Measurements from ENCODE around the gene OOSP1. TPM values are rescaled to one million over a fixed set of nuclear protein-coding genes. Genes with fewer than 3 reads are reported as not detected.

OOSP1 gene
- polyA plus RNA-seq, 1 donor (not counting 4 experiments of a cell fraction or from before 2014, with no cell fraction given): not detected

DNA sequence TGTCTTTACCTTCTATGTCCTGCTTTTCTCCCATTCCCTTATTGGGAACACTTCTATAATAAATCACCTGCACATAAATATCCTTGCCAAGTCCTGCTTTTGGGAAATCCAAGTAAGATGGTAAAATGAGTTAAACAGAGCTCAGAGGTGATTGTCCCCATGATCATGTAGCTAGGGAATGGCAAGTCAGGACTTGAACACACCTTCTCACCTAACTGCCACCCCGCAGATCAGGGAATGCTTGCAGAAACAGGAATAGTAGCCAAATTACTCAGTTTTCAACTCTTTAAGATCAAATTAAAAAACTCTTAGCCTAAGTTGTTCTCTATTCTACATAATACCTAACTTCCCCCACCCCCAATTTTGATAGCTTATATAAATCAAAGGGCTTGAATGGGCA lies 43.6 kb upstream of the OOSP1 start:
- peaks cover 9% of the 10 kb centered on the region for H3K4me1 ChIP-seq (ENCODE audit: control insufficient read depth, extremely low read depth, insufficient read depth, low read length)
- H4K20me1 ChIP-seq (ENCODE audit: control insufficient read depth, extremely low read depth, insufficient read depth, low read length): no peaks in the 10 kb centered on the region
- no peaks in the 10 kb centered on the region for H3K9me3 ChIP-seq (ENCODE audit: control insufficient read depth, low read depth, low read length)
- no peak overlapping the region for H3K4me3 ChIP-seq (ENCODE audit: control insufficient read depth in 2 of 3, extremely low read depth in 1 of 3, insufficient read depth in 2 of 3, low read depth in 1 of 3, low read length in 3 of 3)
- H3K9ac ChIP-seq (ENCODE audit: control insufficient read depth, extremely low read depth, insufficient read depth, low read length): no peak overlapping the region
- H3K4me2 ChIP-seq (ENCODE audit: control insufficient read depth, extremely low read depth, insufficient read depth, low read depth, low read length): peak overlapping the region; percentile 12
- dilution Hi-C loops (cut with MboI; ENCODE audit: extremely low pct_ligation_motif_present, low sequenced_read_pairs): no loop called here
- H3K79me2 ChIP-seq (ENCODE audit: control insufficient read depth, insufficient read depth, low read length): no peaks in the 10 kb centered on the region
- H3K36me3 ChIP-seq (ENCODE audit: control insufficient read depth in 2 of 2, extremely low read depth in 1 of 2, insufficient read depth in 2 of 2, low read length in 2 of 2): no peaks in the 10 kb centered on the region
- H3K27ac ChIP-seq (ENCODE audit: control insufficient read depth, insufficient read depth, low read length): no peak overlapping the region
- FAIRE-seq (peak; percentile 41), DNase-seq (ENCODE audit: low read depth, low spot score) (no peak)
- H3K27me3 ChIP-seq (ENCODE audit: control insufficient read depth, extremely low read depth, insufficient read depth, low read length): no peaks in the 10 kb centered on the region
- no peak for TF ChIP-seq EZH2 (IDR thresholded peaks at IDR 0.05; ENCODE audit: low read length)
- TF ChIP-seq, protein P1, sequence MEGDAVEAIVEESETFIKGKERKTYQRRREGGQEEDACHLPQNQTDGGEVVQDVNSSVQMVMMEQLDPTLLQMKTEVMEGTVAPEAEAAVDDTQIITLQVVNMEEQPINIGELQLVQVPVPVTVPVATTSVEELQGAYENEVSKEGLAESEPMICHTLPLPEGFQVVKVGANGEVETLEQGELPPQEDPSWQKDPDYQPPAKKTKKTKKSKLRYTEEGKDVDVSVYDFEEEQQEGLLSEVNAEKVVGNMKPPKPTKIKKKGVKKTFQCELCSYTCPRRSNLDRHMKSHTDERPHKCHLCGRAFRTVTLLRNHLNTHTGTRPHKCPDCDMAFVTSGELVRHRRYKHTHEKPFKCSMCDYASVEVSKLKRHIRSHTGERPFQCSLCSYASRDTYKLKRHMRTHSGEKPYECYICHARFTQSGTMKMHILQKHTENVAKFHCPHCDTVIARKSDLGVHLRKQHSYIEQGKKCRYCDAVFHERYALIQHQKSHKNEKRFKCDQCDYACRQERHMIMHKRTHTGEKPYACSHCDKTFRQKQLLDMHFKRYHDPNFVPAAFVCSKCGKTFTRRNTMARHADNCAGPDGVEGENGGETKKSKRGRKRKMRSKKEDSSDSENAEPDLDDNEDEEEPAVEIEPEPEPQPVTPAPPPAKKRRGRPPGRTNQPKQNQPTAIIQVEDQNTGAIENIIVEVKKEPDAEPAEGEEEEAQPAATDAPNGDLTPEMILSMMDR (optimal IDR thresholded peaks at IDR 0.05 in 1 of 3, IDR thresholded peaks at IDR 0.05 in 1 of 3, conservative IDR thresholded peaks at IDR 0.05 in 1 of 3; ENCODE audit: extremely low read depth in 1 of 3, insufficient read depth in 2 of 3, low read length in 3 of 3): no peak
- H2AFZ ChIP-seq (ENCODE audit: control insufficient read depth, low read length): no peak overlapping the region
- H3K9me1 ChIP-seq (ENCODE audit: control insufficient read depth, extremely low read depth, insufficient read depth, low read length): no peaks in the 10 kb centered on the region

GRCh38 chr11:59898046-59898445 lies 40.2 kb upstream of the OOSP1 start:
- Histone ChIP-seq H2AFZ (ENCODE audit: control insufficient read depth, low read length) (no peak overlapping the region), H3K9me1 (ENCODE audit: control insufficient read depth, extremely low read depth, insufficient read depth, low read length) (no peaks in the 10 kb centered on the region), H3K36me3 (ENCODE audit: control insufficient read depth in 2 of 2, extremely low read depth in 1 of 2, insufficient read depth in 2 of 2, low read length in 2 of 2) (no peaks in the 10 kb centered on the region), H3K27me3 (ENCODE audit: control insufficient read depth, extremely low read depth, insufficient read depth, low read length) (no peaks in the 10 kb centered on the region), H3K79me2 (ENCODE audit: control insufficient read depth, insufficient read depth, low read length) (no peaks in the 10 kb centered on the region), H4K20me1 (ENCODE audit: control insufficient read depth, extremely low read depth, insufficient read depth, low read length) (no peaks in the 10 kb centered on the region), H3K9ac (ENCODE audit: control insufficient read depth, extremely low read depth, insufficient read depth, low read length) (no peak overlapping the region), H3K27ac (ENCODE audit: control insufficient read depth, insufficient read depth, low read length) (no peak overlapping the region), H3K4me3 (ENCODE audit: control insufficient read depth in 2 of 3, extremely low read depth in 1 of 3, insufficient read depth in 2 of 3, low read depth in 1 of 3, low read length in 3 of 3) (no peak overlapping the region), H3K4me1 (ENCODE audit: control insufficient read depth, extremely low read depth, insufficient read depth, low read length) (peaks cover 22% of the 10 kb centered on the region), H3K4me2 (ENCODE audit: control insufficient read depth, extremely low read depth, insufficient read depth, low read depth, low read length) (no peak overlapping the region), H3K9me3 (ENCODE audit: control insufficient read depth, low read depth, low read length) (no peaks in the 10 kb centered on the region)
- no peak for TF ChIP-seq EZH2 (IDR thresholded peaks at IDR 0.05; ENCODE audit: low read length)
- TF ChIP-seq, protein P1 (optimal IDR thresholded peaks at IDR 0.05 in 1 of 3, IDR thresholded peaks at IDR 0.05 in 1 of 3, conservative IDR thresholded peaks at IDR 0.05 in 1 of 3; ENCODE audit: extremely low read depth in 1 of 3, insufficient read depth in 2 of 3, low read length in 3 of 3): no peak
- DNase-seq (ENCODE audit: low read depth, low spot score): no peak
- dilution Hi-C loops (cut with MboI; ENCODE audit: extremely low pct_ligation_motif_present, low sequenced_read_pairs): no loop called here
- FAIRE-seq: no peak

All from keratinocyte (primary cell).